Measurements from ENCODE around the gene FEZ2. TPM values are rescaled to one million over a fixed set of nuclear protein-coding genes. Genes with fewer than 3 reads are reported as not detected.

FEZ2 gene
- total and polyA plus RNA-seq, 9 donors: 28.9 to 70.9 (median 41.3) TPM

- WGBS, 3 donors: 44 to 61% (median 56%) methylated on average over 1 of the region's 1 CpG
- no peaks in the 10 kb centered on the region for H3K27me3 ChIP-seq
- DNase-seq: no peak
- H3K4me1 ChIP-seq (ENCODE audit: insufficient read depth): no peaks in the 10 kb centered on the region
- H3K27ac ChIP-seq: no peak overlapping the region
- no peaks in the 10 kb centered on the region for H3K36me3 ChIP-seq
- intact Hi-C loops (cut with DNase I): no loop called here
- TF ChIP-seq EP300 (IDR thresholded peaks at IDR 0.05) (no peak), POLR2A (IDR thresholded peaks at IDR 0.05) (no peak), CTCF (IDR thresholded peaks at IDR 0.05) (no peak)
- H3K9me3 ChIP-seq: no peaks in the 10 kb centered on the region
- no peak overlapping the region for H3K4me3 ChIP-seq
Measured at GRCh38 chr2:36618381-36618780, 20.4 kb upstream of the FEZ2 start.

GRCh38 chr2:36616947-36617346, 19.0 kb upstream of the FEZ2 start:
- Histone ChIP-seq H3K27ac (no peak overlapping the region), H3K9me3 (no peaks in the 10 kb centered on the region), H3K27me3 (no peaks in the 10 kb centered on the region), H3K36me3 (no peaks in the 10 kb centered on the region), H3K4me3 (no peak overlapping the region), H3K4me1 (ENCODE audit: insufficient read depth) (no peaks in the 10 kb centered on the region)
- intact Hi-C loops (cut with DNase I): no loop called here
- DNase-seq: no peak
- no peak for TF ChIP-seq EP300 (IDR thresholded peaks at IDR 0.05)
- no peak for TF ChIP-seq POLR2A (IDR thresholded peaks at IDR 0.05)
- TF ChIP-seq CTCF (IDR thresholded peaks at IDR 0.05): no peak

GRCh38 chr2:36615222-36615621, 17.3 kb upstream of the FEZ2 start:
- TF ChIP-seq POLR2A (IDR thresholded peaks at IDR 0.05): no peak
- no peak for DNase-seq
- Histone ChIP-seq H3K27ac (no peak overlapping the region), H3K36me3 (no peaks in the 10 kb centered on the region), H3K27me3 (no peaks in the 10 kb centered on the region), H3K4me3 (no peak overlapping the region), H3K9me3 (no peaks in the 10 kb centered on the region), H3K4me1 (ENCODE audit: insufficient read depth) (no peaks in the 10 kb centered on the region)
- intact Hi-C loops (cut with DNase I): no loop called here
- 88 to 94% (median 88%) methylated on average over 6 of the region's 6 CpGs for WGBS, 3 donors

GRCh38 chr2:36613801-36614200, 15.8 kb upstream of the FEZ2 start:
- no peak overlapping the region for H3K27ac ChIP-seq
- H3K4me3 ChIP-seq: no peak overlapping the region
- TF ChIP-seq EP300 (IDR thresholded peaks at IDR 0.05) (no peak), POLR2A (IDR thresholded peaks at IDR 0.05) (no peak), CTCF (IDR thresholded peaks at IDR 0.05) (no peak)
- no peaks in the 10 kb centered on the region for H3K9me3 ChIP-seq
- no peaks in the 10 kb centered on the region for H3K27me3 ChIP-seq
- DNase-seq: no peak
- no peaks in the 10 kb centered on the region for H3K36me3 ChIP-seq
- WGBS, 3 donors: 79 to 90% (median 81%) methylated on average over 1 of the region's 1 CpG
- H3K4me1 ChIP-seq (ENCODE audit: insufficient read depth): no peaks in the 10 kb centered on the region
- intact Hi-C loops (cut with DNase I): no loop called here

- Histone ChIP-seq H3K9me3 (no peaks in the 10 kb centered on the region), H3K4me3 (no peak overlapping the region), H3K27me3 (no peaks in the 10 kb centered on the region), H3K27ac (no peak overlapping the region), H3K36me3 (no peaks in the 10 kb centered on the region), H3K4me1 (ENCODE audit: insufficient read depth) (no peaks in the 10 kb centered on the region)
- WGBS, 3 donors: 73 to 83% (median 78%) methylated on average over 5 of the region's 5 CpGs
- TF ChIP-seq POLR2A (IDR thresholded peaks at IDR 0.05) (no peak), EP300 (IDR thresholded peaks at IDR 0.05) (no peak), CTCF (IDR thresholded peaks at IDR 0.05) (no peak)
- intact Hi-C loops (cut with DNase I): no loop called here
- DNase-seq: no peak
Measured at GRCh38 chr2:36611316-36611990, 13.5 kb upstream of the FEZ2 start.

Measured in ovary (tissue), 9 donors.